Endothelial cell of umbilical vein (primary cell): ENCODE results near the gene MCF2L. TPM values are rescaled to one million over a fixed set of nuclear protein-coding genes. Genes with fewer than 3 reads are reported as not detected.

Experiments used
- BruUV-seq: library from RNA; stranded (reverse); fragments of 400-500 nt; replicated peaks from 2 replicates; lab custom pipeline; 2021; lab: Mats Ljungman, UMichigan
- CTCF ChIA-PET: fragments of 300-600, 350-600 bp; sonication (Branson Sonifier 250); formaldehyde crosslinking; loops from one replicate; lab custom pipeline; 2021; ENCODE audit warnings: antibody characterized with exemption, inconsistent platforms; lab: Charles Lee
- POLR2A ChIA-PET: fragments of 300-600, 350-600 bp; sonication (Branson Sonifier 250); formaldehyde crosslinking; loops from one replicate; lab custom pipeline; 2021; ENCODE audit warnings: antibody characterized with exemption, inconsistent platforms; lab: Charles Lee
- DNase-seq: peaks from one replicate; pipeline ENCODE4 v3.0.0-alpha.2; 2011; ENCODE audit warnings: low read depth, low spot score
- FAIRE-seq: peaks from 2 replicates; lab custom pipeline; 2011; peaks lifted over from hg19 to GRCh38; lab: Jason Lieb, UNC
- H2AFZ ChIP-seq: 2 replicates; pipeline ENCODE4 v1.6.0; 2012; ENCODE audit warnings: low read depth, low read length, control low read depth, inconsistent platforms
- H3K27ac ChIP-seq: 2 replicates; pipeline ENCODE4 v1.5.1; 2011; ENCODE audit warnings: low read depth, mild to moderate bottlenecking, control low read depth, low read length, moderate library complexity; ENCODE audit not compliant: insufficient read depth
- H3K27me3 ChIP-seq, 2 experiments: 2 replicates each; pipeline versions ENCODE4 v1.6.0 to v1.6.1; 2011; ENCODE audit warnings: low read length in 2 of 2, mixed read lengths in 1 of 2; ENCODE audit not compliant: control insufficient read depth in 2 of 2, insufficient read depth in 2 of 2
- H3K36me3 ChIP-seq, 2 experiments: 2 replicates in 1 of 2; 3 replicates in 1 of 2; pipeline ENCODE4 v1.5.1; 2011; ENCODE audit warnings: low read length in 2 of 2, mild to moderate bottlenecking in 1 of 2, moderate library complexity in 1 of 2; ENCODE audit not compliant: control insufficient read depth in 2 of 2, insufficient read depth in 2 of 2; ENCODE audit errors: extremely low read depth in 1 of 2
- H3K4me1 ChIP-seq: 3 replicates; pipeline ENCODE4 v1.5.1; 2011; ENCODE audit warnings: mild to moderate bottlenecking, low read length; ENCODE audit not compliant: control insufficient read depth, insufficient read depth; ENCODE audit errors: extremely low read depth
- H3K4me2 ChIP-seq: 2 replicates; pipeline ENCODE4 v1.6.1; 2011; ENCODE audit warnings: low read length, control low read depth, mixed read lengths; ENCODE audit not compliant: insufficient read depth
- H3K4me3 ChIP-seq, 3 experiments: fragments of 200-600 bp in 1 of 3; sonication (generic), shearing (Covaris generic) in 1 of 3; replicated peaks in 1 of 3; 2 replicates each; pipeline ENCODE4 v1.5.1; 2011 to 2016; ENCODE audit warnings: control low read depth in 3 of 3, low read length in 3 of 3, mild to moderate bottlenecking in 2 of 3, inconsistent platforms in 1 of 3, low read depth in 1 of 3, moderate library complexity in 1 of 3; ENCODE audit not compliant: insufficient read depth in 1 of 3
- H3K79me2 ChIP-seq: 2 replicates; pipeline ENCODE4 v1.6.0; 2012; ENCODE audit warnings: low read length, inconsistent platforms; ENCODE audit not compliant: control insufficient read depth, insufficient read depth
- H3K9ac ChIP-seq: replicated peaks from 2 replicates; pipeline ENCODE3; 2011; ENCODE audit warnings: low read length, control low read depth; ENCODE audit not compliant: insufficient read depth; ENCODE audit errors: extremely low read depth
- H3K9me1 ChIP-seq: replicated peaks from 3 replicates; pipeline ENCODE4 v1.6.0; 2011; ENCODE audit warnings: mild to moderate bottlenecking, low read length; ENCODE audit not compliant: control insufficient read depth, insufficient read depth; ENCODE audit errors: extremely low read depth
- H3K9me3 ChIP-seq: replicated peaks from 2 replicates; pipeline ENCODE4 v1.5.1; 2012; ENCODE audit warnings: low read length, inconsistent platforms; ENCODE audit not compliant: control insufficient read depth, insufficient read depth
- H4K20me1 ChIP-seq: replicated peaks from 2 replicates; pipeline ENCODE3; 2011; ENCODE audit warnings: mild to moderate bottlenecking, low read length; ENCODE audit not compliant: control insufficient read depth, insufficient read depth; ENCODE audit errors: extremely low read depth
- CTCF ChIP-seq, 2 donors: IDR thresholded peaks; 1 replicate in 1 of 2; 2 replicates in 1 of 2; pipeline ENCODE4 v1.5.1; 2011; ENCODE audit warnings: low read length in 2 of 2, mild to moderate bottlenecking in 2 of 2, moderate library complexity in 2 of 2, control low read depth in 1 of 2, inconsistent platforms in 1 of 2, low read depth in 1 of 2; ENCODE audit not compliant: insufficient read depth in 1 of 2; ENCODE audit errors: extremely low read depth in 1 of 2
- EZH2 ChIP-seq: IDR thresholded peaks from 2 replicates; pipeline ENCODE4 v1.6.1; 2012; ENCODE audit warnings: borderline replicate concordance, low read depth, mild to moderate bottlenecking, moderate library complexity, low read length, inconsistent platforms; ENCODE audit not compliant: severe bottlenecking
- FOS ChIP-seq: IDR thresholded peaks from 2 replicates; pipeline ENCODE4 v1.6.1; 2011; ENCODE audit warnings: mild to moderate bottlenecking, low read length, moderate library complexity, borderline replicate concordance; ENCODE audit not compliant: insufficient read depth
- POLR2A ChIP-seq: IDR thresholded peaks from 2 replicates; pipeline ENCODE4 v1.6.1; 2012; ENCODE audit warnings: low read depth, mild to moderate bottlenecking, control low read depth, low read length
- dilution Hi-C: fragments of 300-500 bp; cut with MboI; formaldehyde crosslinking; loops from one replicate; pipeline ENCODE4 v1.15.0; 2019; ENCODE audit warnings: low sequenced_read_pairs; ENCODE audit not compliant: extremely low pct_ligation_motif_present
- intact Hi-C: fragments of 100-400 bp; cut with micrococcal nuclease; formaldehyde crosslinking; loops from one replicate; pipeline ENCODE4 v1.10.0; 2022
- polyA plus RNA-seq, 4 experiments: library from polyadenylated mRNA; depleted of rRNA in 3 of 4; stranded (reverse) in 3 of 4; unstranded in 1 of 4; fragments of >200 nt; gene quantifications; 2 replicates each; pipeline versions ENCODE4 v1.2.1 to v1.2.3, GENCODE V29; 2011 to 2012; ENCODE audit warnings: missing spikeins in 1 of 4
- total RNA-seq: library from RNA; stranded (reverse); gene quantifications from 2 replicates; pipeline ENCODE4 v1.2.3, GENCODE V29; 2021

Gene MCF2L
- total and polyA plus RNA-seq, 2 donors (not counting 3 experiments of a cell fraction or from before 2014, with no cell fraction given): 0.33 to 0.58 TPM

GRCh38 chr13:112931028-112931934, 37.7 kb upstream of the MCF2L start:
- FAIRE-seq (no peak), DNase-seq (peak; percentile 10)
- ChIA-PET POLR2A (no interaction called here), CTCF (interaction anchor here (1.2 to 3.0 kb wide), 2 partner anchors 12 to 26 kb away, joined by 3 to 13 read pairs; no protein-coding TSS in a partner anchor)
- no peaks in the 10 kb centered on the region for H3K79me2 ChIP-seq
- dilution Hi-C loops (no loop called here), intact Hi-C loops (no loop called here)
- no peaks in the 10 kb centered on the region for H3K9me3 ChIP-seq
- H4K20me1 ChIP-seq: no peaks in the 10 kb centered on the region
- no peaks in the 10 kb centered on the region for H3K9me1 ChIP-seq
- no peak overlapping the region for H3K27ac ChIP-seq
- TF ChIP-seq FOS (no peak), CTCF (IDR thresholded peaks at IDR 0.05; ENCODE audit: extremely low read depth in 1 of 2, insufficient read depth in 1 of 2, low read depth in 1 of 2, low read length in 2 of 2) (peak; percentile 29 to 50), EZH2 (no peak), POLR2A (no peak)
- H3K4me2 ChIP-seq: no peak overlapping the region
- H3K36me3 ChIP-seq: no peaks in the 10 kb centered on the region
- no peak overlapping the region for H3K9ac ChIP-seq
- H3K27me3 ChIP-seq: peaks cover 27 to 39% of the 10 kb centered on the region in 2 experiments
- no TSS peak for BruUV-seq
- H2AFZ ChIP-seq: no peak overlapping the region
- H3K4me3 ChIP-seq: no peak overlapping the region
- H3K4me1 ChIP-seq: peaks cover 7% of the 10 kb centered on the region
